OCI-LY7 (cell line): ENCODE measurements around the gene JAZF1. TPM values are rescaled to one million over a fixed set of nuclear protein-coding genes. Genes with fewer than 3 reads are reported as not detected.

Source experiments
- BruUV-seq: library from RNA; stranded (reverse); fragments of 400-500 nt; replicated peaks from 2 replicates; lab custom pipeline; 2021; lab: Mats Ljungman, UMichigan
- CTCF ChIA-PET: fragments of 300-600 bp; sonication (Branson Sonifier 250); formaldehyde crosslinking; loops from one replicate; lab custom pipeline; 2022; ENCODE audit warnings: antibody characterized with exemption; ENCODE audit not compliant: unreplicated experiment; lab: Charles Lee
- POLR2A ChIA-PET: fragments of 300-600 bp; sonication (Branson Sonifier 250); formaldehyde crosslinking; loops from one replicate; lab custom pipeline; 2022; ENCODE audit warnings: antibody characterized with exemption; lab: Charles Lee
- DNase-seq: peaks from one replicate; pipeline ENCODE4 v3.0.0-alpha.2; 2015; ENCODE audit warnings: low spot score
- H2AFZ ChIP-seq: fragments of 200-600 bp; sonication (generic), shearing (Covaris generic); 2 replicates; pipeline ENCODE4 v1.6.1; 2014; ENCODE audit warnings: mild to moderate bottlenecking, antibody characterized with exemption, low read length, moderate library complexity
- H3K27ac ChIP-seq: fragments of 200-600 bp; sonication (generic); 2 replicates; pipeline ENCODE4 v1.5.1; 2014; ENCODE audit warnings: mixed run types, low read depth, mild to moderate bottlenecking, moderate library complexity, low read length, inconsistent platforms; ENCODE audit not compliant: poor library complexity, severe bottlenecking
- H3K36me3 ChIP-seq: fragments of 200-600 bp; sonication (generic); 2 replicates; pipeline ENCODE4 v1.6.1; 2014; ENCODE audit warnings: mild to moderate bottlenecking, antibody characterized with exemption, low read length, moderate library complexity, mixed read lengths; ENCODE audit not compliant: insufficient read depth
- H3K4me1 ChIP-seq: fragments of 200-600 bp; sonication (generic); 2 replicates; pipeline ENCODE4 v1.5.1; 2014; ENCODE audit warnings: mild to moderate bottlenecking, low read length; ENCODE audit not compliant: insufficient read depth, poor library complexity, severe bottlenecking
- H3K4me2 ChIP-seq: fragments of 200-600 bp; sonication (generic); 2 replicates; pipeline ENCODE4 v1.6.1; 2014; ENCODE audit warnings: mild to moderate bottlenecking, low read length
- H3K4me3 ChIP-seq: fragments of 200-600 bp; sonication (generic); 2 replicates; pipeline ENCODE4 v1.5.1; 2014; ENCODE audit warnings: mild to moderate bottlenecking, low read depth, low read length; ENCODE audit not compliant: poor library complexity, severe bottlenecking
- H3K79me2 ChIP-seq: fragments of 200-600 bp; sonication (generic); 2 replicates; pipeline ENCODE4 v1.6.1; 2016; ENCODE audit warnings: low read depth, mild to moderate bottlenecking, low read length, moderate library complexity, mixed read lengths; ENCODE audit not compliant: insufficient read depth
- H3K9me2 ChIP-seq: fragments of 200-600 bp; sonication (generic); 2 replicates; pipeline ENCODE4 v1.6.1; 2016; ENCODE audit warnings: mild to moderate bottlenecking, low read length, mixed read lengths; ENCODE audit not compliant: insufficient read depth
- H3K9me3 ChIP-seq: fragments of 200-600 bp; sonication (generic); 2 replicates; pipeline ENCODE4 v1.6.1; 2014; ENCODE audit warnings: mild to moderate bottlenecking, mixed run types, low read length, mixed read lengths
- H4K20me1 ChIP-seq: fragments of 200-600 bp; sonication (generic); 2 replicates; pipeline ENCODE4 v1.6.1; 2014; ENCODE audit warnings: mild to moderate bottlenecking, antibody characterized with exemption, low read length, moderate library complexity, mixed read lengths; ENCODE audit not compliant: insufficient read depth
- EZH2phosphoT487 ChIP-seq: fragments of 200-600 bp; sonication (generic); IDR thresholded peaks from 2 replicates; pipeline ENCODE4 v1.6.1; 2018; ENCODE audit warnings: low read depth, borderline replicate concordance, mild to moderate bottlenecking, mixed run types, antibody characterized with exemption, low read length, moderate library complexity, mixed read lengths
- intact Hi-C: fragments of 100-400 bp; cut with micrococcal nuclease; formaldehyde crosslinking; loops from one replicate; pipeline ENCODE4 v1.10.0; 2022; ENCODE audit not compliant: unreplicated experiment
- total RNA-seq, 2 experiments: library from RNA; depleted of rRNA in 1 of 2; stranded (reverse); fragments of >200 nt in 1 of 2; shearing (Covaris generic) in 1 of 2; gene quantifications; 2 replicates each; pipeline ENCODE4 v1.2.3, GENCODE V29; 2014 to 2022
- TF ChIP-seq, protein P1 (sequence below): fragments of 200-600 bp; sonication (generic); conservative IDR thresholded peaks from 2 replicates; pipeline ENCODE4 v1.5.1; 2014; ENCODE audit warnings: mild to moderate bottlenecking, antibody characterized with exemption, low read length, moderate library complexity, mixed read lengths

Gene JAZF1
- total RNA-seq, 2 experiments from 2014 or later = 6.3 to 25.0 TPM

GRCh38 chr7:28145090-28145626 lies 35.4 kb downstream of the JAZF1 start:
- peaks cover 6% of the 10 kb centered on the region; the same call in 1 of the 2 replicates for H3K79me2 ChIP-seq
- H3K4me2 ChIP-seq = no peak overlapping the region
- H3K9me2 ChIP-seq = no peaks in the 10 kb centered on the region
- H3K4me1 ChIP-seq = peaks cover 23% of the 10 kb centered on the region
- no TSS peak for BruUV-seq
- TF ChIP-seq, protein P1, sequence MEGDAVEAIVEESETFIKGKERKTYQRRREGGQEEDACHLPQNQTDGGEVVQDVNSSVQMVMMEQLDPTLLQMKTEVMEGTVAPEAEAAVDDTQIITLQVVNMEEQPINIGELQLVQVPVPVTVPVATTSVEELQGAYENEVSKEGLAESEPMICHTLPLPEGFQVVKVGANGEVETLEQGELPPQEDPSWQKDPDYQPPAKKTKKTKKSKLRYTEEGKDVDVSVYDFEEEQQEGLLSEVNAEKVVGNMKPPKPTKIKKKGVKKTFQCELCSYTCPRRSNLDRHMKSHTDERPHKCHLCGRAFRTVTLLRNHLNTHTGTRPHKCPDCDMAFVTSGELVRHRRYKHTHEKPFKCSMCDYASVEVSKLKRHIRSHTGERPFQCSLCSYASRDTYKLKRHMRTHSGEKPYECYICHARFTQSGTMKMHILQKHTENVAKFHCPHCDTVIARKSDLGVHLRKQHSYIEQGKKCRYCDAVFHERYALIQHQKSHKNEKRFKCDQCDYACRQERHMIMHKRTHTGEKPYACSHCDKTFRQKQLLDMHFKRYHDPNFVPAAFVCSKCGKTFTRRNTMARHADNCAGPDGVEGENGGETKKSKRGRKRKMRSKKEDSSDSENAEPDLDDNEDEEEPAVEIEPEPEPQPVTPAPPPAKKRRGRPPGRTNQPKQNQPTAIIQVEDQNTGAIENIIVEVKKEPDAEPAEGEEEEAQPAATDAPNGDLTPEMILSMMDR = no peak
- no peak for TF ChIP-seq EZH2phosphoT487
- no peak overlapping the region for H3K27ac ChIP-seq
- POLR2A ChIA-PET = interaction anchor here (1.0 to 1.5 kb wide), 2 partner anchors 15 to 337 kb away, joined by 3 read pairs; no protein-coding TSS in a partner anchor
- H3K4me3 ChIP-seq = no peak overlapping the region
- no peaks in the 10 kb centered on the region for H3K9me3 ChIP-seq
- CTCF ChIA-PET = no interaction called here
- intact Hi-C loops = no loop called here
- no peak overlapping the region for H2AFZ ChIP-seq
- DNase-seq = no peak
- no peaks in the 10 kb centered on the region for H4K20me1 ChIP-seq
- H3K36me3 ChIP-seq = peaks cover 10% of the 10 kb centered on the region

DNA sequence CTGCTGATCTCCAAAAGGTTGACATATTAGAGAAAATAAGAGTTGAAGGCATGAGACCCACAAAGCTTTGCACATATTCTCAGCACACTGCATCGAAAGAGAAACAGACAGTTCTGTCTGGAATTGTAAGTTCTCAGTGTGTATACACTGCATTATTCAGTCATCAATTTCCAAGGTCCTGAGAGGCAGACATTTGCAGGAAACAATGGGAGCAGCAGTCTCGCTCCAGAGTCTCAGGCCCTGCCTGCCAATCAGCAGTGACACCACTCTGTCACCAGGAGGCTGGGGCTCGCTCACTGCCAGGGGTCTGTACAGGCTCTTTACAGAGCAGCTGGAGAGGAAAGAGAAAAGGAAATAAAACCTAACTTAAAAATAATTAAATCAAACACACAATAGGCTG lies 36.3 kb downstream of the JAZF1 start:
- no peak overlapping the region for H3K4me3 ChIP-seq
- H3K9me2 ChIP-seq = no peaks in the 10 kb centered on the region
- H3K27ac ChIP-seq = no peak overlapping the region
- CTCF ChIA-PET = interaction anchor here (0.6 kb wide), 1 partner anchor 39 kb away, joined by 3 read pairs; no protein-coding TSS in a partner anchor
- POLR2A ChIA-PET = interaction anchor here (0.7 kb wide), 1 partner anchor 34 kb away, joined by 3 read pairs; no protein-coding TSS in a partner anchor
- H2AFZ ChIP-seq = no peak overlapping the region
- BruUV-seq = no TSS peak
- peaks cover 14% of the 10 kb centered on the region for H3K4me1 ChIP-seq
- 0 out of 2 replicates have a peak, but pooled peaks cover 6% of the 10 kb centered on the region for H3K79me2 ChIP-seq
- H3K4me2 ChIP-seq = no peak overlapping the region
- no peaks in the 10 kb centered on the region for H4K20me1 ChIP-seq
- intact Hi-C loops = loop anchor here (5.0 kb wide), 1 partner anchor 128 kb away; no protein-coding TSS in a partner anchor
- peaks cover 10% of the 10 kb centered on the region for H3K36me3 ChIP-seq
- TF ChIP-seq, protein P1 = peak; percentile 63
- TF ChIP-seq EZH2phosphoT487 = no peak
- no peaks in the 10 kb centered on the region for H3K9me3 ChIP-seq
- DNase-seq = no peak

DNA sequence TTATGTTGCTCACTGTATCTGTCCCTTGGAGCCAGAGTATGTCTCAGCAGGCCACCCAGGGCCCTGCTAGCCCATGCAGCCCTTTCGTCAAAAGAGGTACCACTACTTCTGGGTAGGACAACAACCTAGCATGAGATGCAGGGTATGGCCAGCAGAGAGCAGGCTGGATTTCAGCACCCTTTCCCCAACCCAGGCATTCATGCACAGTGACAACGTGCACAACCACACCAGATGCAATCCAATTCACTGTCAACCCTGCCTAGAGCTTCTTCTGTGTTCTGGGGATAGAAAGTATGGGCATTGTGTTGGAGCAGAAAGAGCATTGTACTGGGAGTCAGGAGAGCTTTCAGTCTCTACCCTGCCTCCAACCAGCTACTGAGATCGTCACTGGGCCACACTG lies 37.9 kb downstream of the JAZF1 start:
- Histone ChIP-seq H3K9me3 (no peaks in the 10 kb centered on the region), H3K27ac (no peak overlapping the region), H2AFZ (no peak overlapping the region), H3K4me2 (no peak overlapping the region), H3K4me1 (peaks cover 14% of the 10 kb centered on the region), H4K20me1 (no peaks in the 10 kb centered on the region), H3K4me3 (no peak overlapping the region), H3K79me2 (0 out of 2 replicates have a peak, but pooled peaks cover 6% of the 10 kb centered on the region), H3K36me3 (peaks cover 10% of the 10 kb centered on the region), H3K9me2 (no peaks in the 10 kb centered on the region)
- ChIA-PET POLR2A (no interaction called here), CTCF (no interaction called here)
- intact Hi-C loops = loop anchor here (5.0 kb wide), 1 partner anchor 130 kb away; no protein-coding TSS in a partner anchor
- TF ChIP-seq, protein P1 = peak; percentile 57
- no peak for TF ChIP-seq EZH2phosphoT487
- no peak for DNase-seq
- BruUV-seq = no TSS peak
